Measurements from ENCODE around the gene RWDD3. TPM values are rescaled to one million over a fixed set of nuclear protein-coding genes. Genes with fewer than 3 reads are reported as not detected.

Gene RWDD3
- total RNA-seq, 2 donors from 2014 or later: 35.5 to 37.1 TPM

GRCh38 chr1:95207223-95207935, 26.6 kb upstream of the RWDD3 start:
- DNase-seq: no peak
- Histone ChIP-seq H3K36me3 (ENCODE audit: control insufficient read depth, insufficient read depth, low read length) (no peaks in the 10 kb centered on the region), H3K9me3 (ENCODE audit: control insufficient read depth, low read length) (peaks cover 5% of the 10 kb centered on the region), H3K4me1 (ENCODE audit: control insufficient read depth, insufficient read depth, low read length) (no peaks in the 10 kb centered on the region), H3K9ac (ENCODE audit: extremely low read depth, low read length, poor library complexity, severe bottlenecking) (no peak overlapping the region), H3K27ac (ENCODE audit: low read depth, low read length) (no peak overlapping the region), H3K4me3 (ENCODE audit: low read length) (no peak overlapping the region), H3K27me3 (ENCODE audit: control insufficient read depth, insufficient read depth, low read length, poor library complexity, severe bottlenecking) (no peaks in the 10 kb centered on the region)
- Mint-ChIP-seq H3K36me3 (ENCODE audit: low read depth) (peaks cover 1% of the 10 kb centered on the region), H3K27me3 (ENCODE audit: insufficient read depth) (peaks cover 7% of the 10 kb centered on the region), H3K4me1 (peaks cover 14% of the 10 kb centered on the region), H3K9me3 (peaks cover 12% of the 10 kb centered on the region), H3K4me3 (no peak overlapping the region), H3K27ac (no peak overlapping the region)
- 93 to 95% methylated on average over 5 to 6 of the region's 6 CpGs for WGBS, 2 experiments (ENCODE audit: insufficient coverage in 1 of 2, insufficient read length in 1 of 2)
- TF ChIP-seq CTCF (conservative IDR thresholded peaks at IDR 0.05): no peak

- no peak overlapping the region for H3K4me3 ChIP-seq (ENCODE audit: low read length)
- H3K9me3 ChIP-seq (ENCODE audit: control insufficient read depth, low read length): peaks cover 5% of the 10 kb centered on the region
- no peaks in the 10 kb centered on the region for H3K36me3 ChIP-seq (ENCODE audit: control insufficient read depth, insufficient read depth, low read length)
- 100% methylated on average over 2 of the region's 3 CpGs; no CpG with 5 or more reads in 1 of the 2 experiments for WGBS, 2 experiments (ENCODE audit: insufficient coverage in 1 of 2, insufficient read length in 1 of 2)
- no peaks in the 10 kb centered on the region for H3K4me1 ChIP-seq (ENCODE audit: control insufficient read depth, insufficient read depth, low read length)
- H3K27me3 Mint-ChIP-seq (ENCODE audit: insufficient read depth): peaks cover 16% of the 10 kb centered on the region
- no peak overlapping the region for H3K4me3 Mint-ChIP-seq
- TF ChIP-seq CTCF (conservative IDR thresholded peaks at IDR 0.05): no peak
- H3K36me3 Mint-ChIP-seq (ENCODE audit: low read depth): peaks cover 1% of the 10 kb centered on the region
- no peak overlapping the region for H3K9ac ChIP-seq (ENCODE audit: extremely low read depth, low read length, poor library complexity, severe bottlenecking)
- no peak for DNase-seq
- H3K27ac Mint-ChIP-seq: no peak overlapping the region
- peaks cover 12% of the 10 kb centered on the region for H3K9me3 Mint-ChIP-seq
- H3K27me3 ChIP-seq (ENCODE audit: control insufficient read depth, insufficient read depth, low read length, poor library complexity, severe bottlenecking): no peaks in the 10 kb centered on the region
- no peak overlapping the region for H3K27ac ChIP-seq (ENCODE audit: low read depth, low read length)
- peaks cover 14% of the 10 kb centered on the region for H3K4me1 Mint-ChIP-seq
Observed at GRCh38 chr1:95208876-95209275, 25.1 kb upstream of the RWDD3 start.

- Histone ChIP-seq H3K27me3 (ENCODE audit: control insufficient read depth, insufficient read depth, low read length, poor library complexity, severe bottlenecking) (no peaks in the 10 kb centered on the region), H3K4me1 (ENCODE audit: control insufficient read depth, insufficient read depth, low read length) (no peaks in the 10 kb centered on the region), H3K27ac (ENCODE audit: low read depth, low read length) (no peak overlapping the region), H3K36me3 (ENCODE audit: control insufficient read depth, insufficient read depth, low read length) (no peaks in the 10 kb centered on the region), H3K9ac (ENCODE audit: extremely low read depth, low read length, poor library complexity, severe bottlenecking) (no peak overlapping the region), H3K4me3 (ENCODE audit: low read length) (peak overlapping the region; percentile 19), H3K9me3 (ENCODE audit: control insufficient read depth, low read length) (peaks cover 5% of the 10 kb centered on the region)
- H3K27ac Mint-ChIP-seq: no peak overlapping the region
- peaks cover 12% of the 10 kb centered on the region for H3K9me3 Mint-ChIP-seq
- peaks cover 18% of the 10 kb centered on the region for H3K27me3 Mint-ChIP-seq (ENCODE audit: insufficient read depth)
- no peak for TF ChIP-seq CTCF (conservative IDR thresholded peaks at IDR 0.05)
- DNase-seq: no peak
- H3K4me3 Mint-ChIP-seq: no peak overlapping the region
- peaks cover 14% of the 10 kb centered on the region for H3K4me1 Mint-ChIP-seq
- H3K36me3 Mint-ChIP-seq (ENCODE audit: low read depth): peaks cover 1% of the 10 kb centered on the region
Observed at GRCh38 chr1:95209291-95209690, 24.7 kb upstream of the RWDD3 start.
